Kidney (tissue), 14 donors: ENCODE data around the gene DHX9. TPM values are rescaled to one million over a fixed set of nuclear protein-coding genes. Genes with fewer than 3 reads are reported as not detected.

Experiments used
- DNase-seq, 5 donors: peaks; one replicate each; pipeline ENCODE4 v3.0.0-alpha.2; 2013 to 2020
- FAIRE-seq: peaks from 2 replicates; lab custom pipeline; 2012; peaks lifted over from hg19 to GRCh38; lab: Jason Lieb, UNC
- H3K27ac ChIP-seq, 2 donors: one replicate each; pipeline ENCODE4 v1.7.0; 2013; ENCODE audit warnings: low read depth in 2 of 2, low read length in 2 of 2, inconsistent platforms in 1 of 2
- H3K27me3 ChIP-seq: one replicate; pipeline ENCODE4 v1.7.1; 2013; ENCODE audit warnings: low read length, inconsistent platforms; ENCODE audit not compliant: control insufficient read depth, insufficient read depth
- H3K36me3 ChIP-seq, 3 donors: one replicate each; pipeline versions ENCODE4 v1.7.0 to v1.7.1; 2013; ENCODE audit warnings: low read length in 3 of 3, control low read depth in 1 of 3, inconsistent platforms in 1 of 3; ENCODE audit not compliant: insufficient read depth in 3 of 3, control insufficient read depth in 2 of 3
- H3K4me1 ChIP-seq, 3 donors: one replicate each; pipeline versions ENCODE4 v1.7.0 to v1.7.1; 2013; ENCODE audit warnings: low read length in 3 of 3, inconsistent platforms in 1 of 3, low read depth in 1 of 3; ENCODE audit not compliant: control insufficient read depth in 2 of 3, insufficient read depth in 2 of 3
- H3K4me3 ChIP-seq, 3 donors: one replicate each; pipeline versions ENCODE4 v1.7.0 to v1.8.1; 2013; ENCODE audit warnings: low read length in 3 of 3, control low read depth in 1 of 3, inconsistent platforms in 1 of 3
- H3K9ac ChIP-seq, 3 donors: one replicate each; pipeline versions ENCODE4 v1.7.0 to v1.7.1; 2013; ENCODE audit warnings: low read length in 3 of 3, control low read depth in 1 of 3, inconsistent platforms in 1 of 3
- H3K9me3 ChIP-seq, 3 donors: one replicate each; pipeline versions ENCODE4 v1.7.0 to v1.7.1; 2013; ENCODE audit warnings: low read length in 3 of 3, control low read depth in 1 of 3, inconsistent platforms in 1 of 3; ENCODE audit not compliant: control insufficient read depth in 2 of 3, insufficient read depth in 1 of 3
- CTCF ChIP-seq: IDR thresholded peaks from 3 replicates; pipeline ENCODE4 v1.5.1; 2012; ENCODE audit warnings: mild to moderate bottlenecking, moderate library complexity, borderline replicate concordance; ENCODE audit not compliant: insufficient read depth; ENCODE audit errors: extremely low read depth
- intact Hi-C: fragments of 100-400 bp; cut with DNase I; formaldehyde crosslinking; loops from one replicate; pipeline ENCODE4 v1.11.1; 2022
- polyA plus RNA-seq: library from polyadenylated mRNA; stranded (reverse); fragments of 350-450 nt; fragmentation: Illumina TruSeq; extraction: RNeasy Lipid Tissue Mini Kit (QIAGEN cat#74804); gene quantifications from one replicate; pipeline ENCODE4 v1.2.3, GENCODE V29; 2014; ENCODE audit warnings: low read depth, low replicate concordance; ENCODE audit not compliant: insufficient read depth
- total RNA-seq: library from RNA; stranded (reverse); fragmentation: NEBNext Ultra II Directional; extraction: Animal tissue kit (Norgen Biotek cat#: 25700); gene quantifications from one replicate; pipeline ENCODE4 v1.2.1, GENCODE V29; 2021
- donor health status: control.
- donor health status: control.
- donor health status: control.
- donor health status: control.
- donor health status: control.
- donor health status: DM: yes; HTN: yes; CAD: no.
- donor health status: Normal renal cell carcinoma (clear cell type).

DHX9 gene
- total and polyA plus RNA-seq, 2 donors from 2014 or later: 72.3 to 152 TPM

DNA sequence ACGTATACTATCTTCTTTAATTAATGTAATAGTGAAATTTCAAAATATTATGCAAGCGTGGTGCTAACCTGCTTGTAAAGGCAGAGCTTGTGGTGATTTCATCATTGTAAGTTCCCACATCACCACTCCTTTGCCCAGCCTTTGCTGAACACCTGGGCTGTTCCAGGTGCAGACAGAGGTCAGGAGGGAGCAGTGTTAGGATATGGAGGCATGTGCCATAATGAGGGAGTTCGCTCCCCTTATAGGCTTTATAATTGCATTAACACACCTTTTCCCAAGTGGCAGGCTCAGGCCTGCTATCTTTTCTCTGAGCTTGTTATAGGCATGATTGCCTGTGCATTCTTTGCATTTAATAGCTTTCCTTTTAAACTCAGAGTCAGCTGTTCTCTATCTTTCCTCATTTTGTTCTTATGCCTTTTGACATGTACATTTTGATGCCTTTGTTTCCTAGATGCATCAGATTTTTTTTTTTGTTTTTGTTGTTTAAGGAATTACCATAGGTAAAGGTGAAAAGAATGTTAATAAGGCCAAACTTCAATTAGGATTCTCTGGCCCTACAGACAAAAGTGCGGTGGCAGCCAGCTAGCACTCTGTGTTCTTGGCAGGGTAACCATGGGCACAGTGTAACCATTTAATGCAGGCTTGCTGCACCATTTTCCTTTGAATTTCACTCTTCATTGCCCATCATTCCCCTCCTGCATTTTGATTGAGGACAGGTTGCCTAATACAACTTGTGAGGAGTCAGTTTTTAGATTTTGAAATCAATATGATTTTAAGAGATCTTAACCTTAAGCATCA lies 36.9 kb upstream of the DHX9 start:
- no peaks in the 10 kb centered on the region for H3K9me3 ChIP-seq
- intact Hi-C loops: no loop called here
- FAIRE-seq (no peak), DNase-seq (peak in 2 of 5 donors; percentile 11 to 27)
- no peak for TF ChIP-seq CTCF
- no peak overlapping the region for H3K9ac ChIP-seq
- H3K4me1 ChIP-seq: no peaks in the 10 kb centered on the region
- no peak overlapping the region for H3K4me3 ChIP-seq
- peaks cover 0 to 25% (median 5%) of the 10 kb centered on the region in 3 donors for H3K36me3 ChIP-seq
- H3K27me3 ChIP-seq: no peaks in the 10 kb centered on the region
- no peak overlapping the region for H3K27ac ChIP-seq

DNA sequence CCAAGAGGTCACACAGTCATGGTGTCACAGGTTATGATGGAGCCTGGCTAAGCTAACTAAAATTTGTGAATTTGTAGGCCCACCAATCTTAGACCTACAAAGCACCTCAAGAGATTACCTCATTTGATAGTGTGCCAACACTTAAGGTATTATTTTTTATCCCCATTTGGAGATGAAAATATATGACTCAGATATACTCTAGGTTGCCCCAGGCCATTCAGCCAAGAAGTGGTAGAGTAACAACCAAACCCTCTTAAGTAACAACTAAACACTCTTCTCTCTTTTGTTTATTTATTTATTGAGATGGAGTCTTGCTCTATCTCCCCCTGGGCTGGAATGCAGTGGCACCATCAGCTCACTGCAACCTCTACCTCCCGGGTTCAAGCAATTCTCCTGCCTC lies 35.3 kb upstream of the DHX9 start:
- TF ChIP-seq CTCF: no peak
- H3K36me3 ChIP-seq: peaks cover 0 to 32% (median 5%) of the 10 kb centered on the region in 3 donors
- DNase-seq: no peak
- intact Hi-C loops: no loop called here
- no peak overlapping the region for H3K4me3 ChIP-seq
- no peak for FAIRE-seq
- no peak overlapping the region for H3K9ac ChIP-seq
- no peak overlapping the region for H3K27ac ChIP-seq
- no peaks in the 10 kb centered on the region for H3K27me3 ChIP-seq
- no peaks in the 10 kb centered on the region for H3K4me1 ChIP-seq
- no peaks in the 10 kb centered on the region for H3K9me3 ChIP-seq

DNA sequence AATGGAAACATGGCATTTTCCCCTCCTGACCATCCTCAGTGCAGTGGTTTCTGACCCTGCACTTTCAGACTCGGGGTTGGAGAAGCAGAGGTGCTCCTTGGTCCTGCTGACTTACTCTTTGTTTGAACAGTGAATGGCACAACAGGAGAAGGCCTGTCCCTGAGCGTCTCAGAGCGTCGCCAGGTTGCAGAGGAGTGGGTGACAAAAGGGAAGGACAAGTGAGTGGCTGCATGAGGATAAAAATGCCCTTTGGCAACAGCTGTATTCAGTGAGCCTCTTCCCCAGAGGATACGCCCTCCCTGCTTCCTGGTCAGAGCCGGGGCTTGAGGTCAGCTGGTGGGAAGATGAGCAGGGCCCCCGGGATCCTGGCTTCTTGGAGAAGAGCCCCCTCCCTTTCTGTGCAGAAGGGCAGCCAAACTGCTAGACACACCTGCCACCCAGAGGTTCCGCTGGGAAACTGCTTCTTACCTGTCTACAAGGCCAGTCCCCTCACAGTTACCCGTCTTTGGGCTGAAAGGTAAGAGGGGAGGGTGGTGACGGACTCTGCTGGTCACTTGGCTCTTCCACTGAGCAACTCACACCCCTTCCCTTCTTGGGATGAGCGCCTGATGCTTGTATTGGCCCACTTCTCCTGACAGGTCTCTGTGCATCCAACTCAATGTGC lies 33.0 kb upstream of the DHX9 start:
- H3K27ac ChIP-seq: no peak overlapping the region
- no peak overlapping the region for H3K4me3 ChIP-seq
- H3K4me1 ChIP-seq: no peaks in the 10 kb centered on the region
- intact Hi-C loops: no loop called here
- H3K9me3 ChIP-seq: no peaks in the 10 kb centered on the region
- peak in 2 of 5 donors; percentile 19 to 20 for DNase-seq
- H3K27me3 ChIP-seq: no peaks in the 10 kb centered on the region
- TF ChIP-seq CTCF: no peak
- peaks cover 0 to 32% (median 5%) of the 10 kb centered on the region in 3 donors for H3K36me3 ChIP-seq
- H3K9ac ChIP-seq: no peak overlapping the region
- no peak for FAIRE-seq
